Measurements from ENCODE around the gene PSMD9. TPM values are rescaled to one million over a fixed set of nuclear protein-coding genes. Genes with fewer than 3 reads are reported as not detected.
"Not testable (repeated sequence)": the region's sequence is repeated elsewhere in the genome, so short reads cannot be mapped to it uniquely, and the experiment has no call there.

Gene PSMD9
- total RNA-seq, 1 donor from 2014 or later = 44.2 TPM

DNA sequence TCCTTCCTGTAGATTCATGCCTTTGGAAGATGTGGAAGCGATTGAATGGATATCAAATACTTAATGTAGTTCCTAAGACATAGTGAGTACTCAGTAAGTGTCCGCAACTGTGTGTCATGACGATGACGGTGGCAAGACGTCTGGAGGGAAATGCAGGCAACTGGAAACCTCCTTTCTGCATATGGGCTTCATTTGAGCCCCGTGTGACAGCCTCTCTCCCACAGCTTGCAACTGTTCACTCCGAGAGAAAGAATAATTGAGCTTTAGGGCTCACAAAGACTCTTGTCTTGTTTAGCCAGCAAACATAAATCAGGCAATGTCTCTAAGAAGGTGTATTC lies 36.7 kb downstream of the PSMD9 start:
- TF ChIP-seq, protein P1, sequence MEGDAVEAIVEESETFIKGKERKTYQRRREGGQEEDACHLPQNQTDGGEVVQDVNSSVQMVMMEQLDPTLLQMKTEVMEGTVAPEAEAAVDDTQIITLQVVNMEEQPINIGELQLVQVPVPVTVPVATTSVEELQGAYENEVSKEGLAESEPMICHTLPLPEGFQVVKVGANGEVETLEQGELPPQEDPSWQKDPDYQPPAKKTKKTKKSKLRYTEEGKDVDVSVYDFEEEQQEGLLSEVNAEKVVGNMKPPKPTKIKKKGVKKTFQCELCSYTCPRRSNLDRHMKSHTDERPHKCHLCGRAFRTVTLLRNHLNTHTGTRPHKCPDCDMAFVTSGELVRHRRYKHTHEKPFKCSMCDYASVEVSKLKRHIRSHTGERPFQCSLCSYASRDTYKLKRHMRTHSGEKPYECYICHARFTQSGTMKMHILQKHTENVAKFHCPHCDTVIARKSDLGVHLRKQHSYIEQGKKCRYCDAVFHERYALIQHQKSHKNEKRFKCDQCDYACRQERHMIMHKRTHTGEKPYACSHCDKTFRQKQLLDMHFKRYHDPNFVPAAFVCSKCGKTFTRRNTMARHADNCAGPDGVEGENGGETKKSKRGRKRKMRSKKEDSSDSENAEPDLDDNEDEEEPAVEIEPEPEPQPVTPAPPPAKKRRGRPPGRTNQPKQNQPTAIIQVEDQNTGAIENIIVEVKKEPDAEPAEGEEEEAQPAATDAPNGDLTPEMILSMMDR (conservative IDR thresholded peaks at IDR 0.05; ENCODE audit: low read depth, low read length) = no peak
- no peak overlapping the region for H3K4me3 ChIP-seq (ENCODE audit: low read depth, low read length)
- DNase-seq (ENCODE audit: low read depth) = no peak

DNA sequence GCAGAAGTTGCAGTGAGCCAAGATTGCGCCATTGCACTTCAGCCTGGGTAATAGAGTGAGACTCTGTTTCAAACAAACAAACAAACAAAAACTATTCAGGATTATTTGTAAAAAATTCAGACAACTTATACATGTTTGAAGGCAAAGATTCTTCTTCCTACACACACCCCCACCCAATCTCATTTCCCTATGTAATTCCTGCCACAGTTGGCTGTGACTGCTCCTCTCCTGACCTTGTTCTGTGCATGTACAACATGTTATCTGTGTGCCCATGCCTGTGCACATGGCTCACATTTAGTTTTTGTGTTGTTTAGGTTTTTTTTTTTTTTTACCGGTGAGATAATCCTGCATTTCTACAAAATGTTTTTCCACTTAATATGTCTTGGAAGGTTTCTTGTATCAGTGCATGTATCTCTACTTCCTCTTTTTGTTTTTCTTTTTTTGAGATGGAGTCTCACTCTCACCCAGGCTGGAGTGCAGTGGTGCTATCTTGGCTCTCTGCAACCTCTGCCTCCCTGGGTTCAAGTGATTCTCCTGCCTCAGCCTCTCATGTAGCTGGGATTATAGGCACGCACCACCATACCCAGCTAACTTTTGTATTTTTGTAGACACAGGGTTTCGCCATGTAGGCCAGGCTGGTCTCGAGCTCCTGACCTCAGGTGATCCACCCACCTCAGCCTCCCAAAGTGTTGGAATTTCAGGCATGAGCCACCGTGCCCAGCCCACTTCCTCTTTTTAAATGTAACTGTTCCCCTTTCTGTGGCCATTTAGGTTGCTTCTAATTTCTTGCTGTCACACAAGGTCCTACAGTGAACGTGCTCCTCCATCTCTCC lies 38.5 kb downstream of the PSMD9 start:
- no peak for DNase-seq (ENCODE audit: low read depth)
- TF ChIP-seq, protein P1 (conservative IDR thresholded peaks at IDR 0.05; ENCODE audit: low read depth, low read length) = no peak
- no peak overlapping the region for H3K4me3 ChIP-seq (ENCODE audit: low read depth, low read length)

DNA sequence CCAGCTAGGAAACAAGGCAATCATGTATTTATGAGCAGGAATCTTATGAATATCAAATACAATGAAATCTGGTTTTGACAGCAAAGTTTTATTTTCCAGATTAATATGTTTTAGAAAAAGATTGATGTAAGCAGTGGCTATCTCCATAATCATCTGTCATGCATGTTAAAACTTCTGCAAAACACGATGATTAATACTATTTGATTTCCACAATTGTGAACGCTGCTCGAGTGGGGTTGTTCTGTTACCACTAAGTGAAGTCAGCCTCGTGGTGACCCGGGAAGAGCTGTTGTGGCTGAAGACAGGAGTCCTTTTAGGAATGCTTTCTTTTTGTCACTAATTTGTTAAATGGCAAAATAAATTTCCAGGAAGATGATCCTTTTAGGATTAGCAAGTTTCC lies 39.2 kb downstream of the PSMD9 start:
- H3K4me3 ChIP-seq (ENCODE audit: low read depth, low read length) = no peak overlapping the region
- DNase-seq (ENCODE audit: low read depth) = no peak
- TF ChIP-seq, protein P1 (conservative IDR thresholded peaks at IDR 0.05; ENCODE audit: low read depth, low read length) = no peak

DNA sequence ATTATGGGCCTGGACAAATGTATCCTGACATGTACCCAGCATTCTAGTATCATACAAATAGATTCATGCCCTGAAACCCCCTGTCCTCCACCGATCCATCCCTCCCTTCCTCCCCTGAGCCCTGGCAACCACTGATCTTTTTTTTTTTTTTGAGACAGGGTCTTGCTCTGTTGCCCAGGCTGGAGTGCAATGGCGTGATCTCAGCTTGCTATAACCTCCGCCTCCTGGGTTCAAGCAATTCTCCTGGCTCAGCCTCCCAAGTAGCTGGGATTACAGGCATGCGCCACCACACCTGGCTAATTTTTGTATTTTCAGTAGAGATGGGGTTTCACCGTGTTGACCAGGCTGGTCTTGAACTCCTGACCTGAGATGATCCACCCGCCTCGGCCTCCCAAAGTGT lies 41.0 kb downstream of the PSMD9 start:
- H3K4me3 ChIP-seq (ENCODE audit: low read depth, low read length); DNase-seq (ENCODE audit: low read depth): not testable (repeated sequence)

DNA sequence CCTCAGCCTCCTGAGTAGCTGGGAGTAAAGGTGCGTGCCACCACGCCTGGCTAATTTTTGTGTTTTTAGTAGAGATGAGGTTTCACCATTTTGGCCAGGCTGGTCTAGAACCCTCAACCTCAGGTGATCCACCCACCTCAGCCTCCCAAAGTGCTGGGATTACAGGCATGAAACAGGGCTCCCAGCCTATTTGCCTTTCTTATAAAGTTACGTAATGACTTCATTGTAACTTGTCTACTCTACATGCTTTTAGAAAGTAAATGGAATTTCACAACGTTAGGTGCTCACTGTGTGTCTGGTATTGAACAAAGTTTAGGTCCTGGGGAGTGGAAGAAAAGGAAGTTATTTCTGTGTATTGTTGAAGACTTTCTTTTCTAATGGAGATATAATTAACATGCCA lies 42.3 kb downstream of the PSMD9 start:
- DNase-seq (ENCODE audit: low read depth) = no peak

DNA sequence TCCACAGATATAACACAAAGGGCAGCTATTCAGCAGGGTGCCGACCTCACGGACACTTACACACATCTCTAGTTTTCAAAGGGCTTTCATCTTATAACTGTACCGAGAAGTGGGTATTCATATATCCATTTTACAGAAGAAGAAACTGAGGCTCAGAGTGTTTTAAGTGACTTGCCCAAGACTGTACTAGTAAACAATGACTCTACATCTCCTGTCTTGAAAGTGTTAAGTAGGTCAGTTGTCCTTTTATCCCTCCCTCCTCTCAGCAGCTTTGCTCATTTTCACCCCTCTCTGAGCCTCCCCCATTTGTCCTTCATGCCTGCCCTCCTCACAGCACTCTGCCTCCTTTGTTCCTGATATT lies 43.6 kb downstream of the PSMD9 start:
- TF ChIP-seq, protein P1 (conservative IDR thresholded peaks at IDR 0.05; ENCODE audit: low read depth, low read length) = no peak
- no peak for DNase-seq (ENCODE audit: low read depth)
- H3K4me3 ChIP-seq (ENCODE audit: low read depth, low read length) = no peak overlapping the region

More for the DNA sequence above, 42.3 kb downstream of the PSMD9 start:
- no peak overlapping the region for H3K4me3 ChIP-seq (ENCODE audit: low read depth, low read length)
- TF ChIP-seq, protein P1 (conservative IDR thresholded peaks at IDR 0.05; ENCODE audit: low read depth, low read length) = no peak

DNA sequence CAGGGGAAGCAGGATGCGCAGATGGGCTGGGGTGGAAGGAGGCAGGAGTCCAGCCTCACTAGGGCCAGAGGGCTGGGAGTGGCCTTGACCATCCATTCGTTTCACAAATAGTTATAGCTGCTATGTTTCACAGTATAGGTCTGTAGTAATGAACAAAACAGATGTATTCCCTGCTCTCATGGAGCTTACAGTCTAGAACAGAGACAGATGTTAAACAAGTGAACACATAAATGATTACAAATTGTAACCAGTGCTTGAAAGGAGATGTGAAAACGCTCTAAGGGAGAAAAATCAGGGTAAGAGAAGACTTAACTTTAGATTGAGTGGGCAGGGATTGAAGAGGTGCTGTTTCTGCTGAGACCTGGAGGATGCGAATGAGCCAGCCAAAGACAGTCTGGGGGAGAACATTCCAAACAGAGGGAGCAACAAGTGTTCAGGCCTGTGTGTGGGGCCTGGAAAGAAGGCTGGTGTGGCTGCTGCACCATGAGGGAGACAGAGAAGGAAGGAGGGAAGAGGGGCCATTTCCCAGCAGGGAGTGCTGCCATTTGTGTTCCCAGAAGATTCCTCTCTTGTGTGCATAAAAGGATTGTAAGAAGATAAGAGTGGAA lies 44.4 kb downstream of the PSMD9 start:
- H3K4me3 ChIP-seq (ENCODE audit: low read depth, low read length) = no peak overlapping the region
- TF ChIP-seq, protein P1 (conservative IDR thresholded peaks at IDR 0.05; ENCODE audit: low read depth, low read length) = no peak
- no peak for DNase-seq (ENCODE audit: low read depth)
